ENCODE data around the gene AGRN. TPM values are rescaled to one million over a fixed set of nuclear protein-coding genes. Genes with fewer than 3 reads are reported as not detected.

The AGRN gene
- total and polyA plus RNA-seq, 4 donors = 1.8 to 22.4 (median 16.9) TPM

DNA sequence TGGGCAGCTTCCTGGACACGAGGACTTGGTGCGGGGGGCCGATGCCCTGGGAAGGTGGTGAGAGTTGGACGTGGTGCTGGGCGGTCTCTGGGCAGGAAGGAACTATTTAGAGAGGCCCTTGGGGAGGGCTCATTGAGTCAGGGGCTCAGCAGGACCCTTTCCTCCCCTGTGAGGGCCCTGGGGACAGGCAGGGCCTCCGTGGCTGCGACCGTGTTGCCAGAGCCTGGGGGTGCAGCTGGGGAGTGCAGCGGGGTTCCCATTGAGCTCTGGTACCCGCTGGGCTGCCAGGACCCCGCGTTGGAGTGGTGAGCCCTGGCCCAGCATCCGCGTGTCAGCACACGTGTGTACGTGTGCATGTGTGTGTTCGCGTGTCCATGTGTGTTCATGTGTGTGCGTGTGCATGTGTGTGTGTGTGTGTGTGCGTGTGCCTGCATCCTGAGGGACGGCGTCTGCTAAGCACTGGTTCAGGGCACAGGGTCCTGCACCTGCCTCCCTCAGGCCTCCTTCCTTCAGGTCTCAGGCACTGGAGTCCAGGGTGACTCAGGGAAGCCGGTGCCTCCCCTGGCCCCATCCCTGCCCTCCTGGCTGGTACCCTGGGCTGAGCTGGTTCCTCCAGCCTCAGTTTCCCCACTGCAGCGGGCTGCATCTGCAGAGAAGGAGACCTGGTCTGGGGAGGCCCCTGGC, 43.5 kb downstream of the AGRN start:
- 66% methylated on average over 24 of the region's 24 CpGs for WGBS
- H3K27me3 ChIP-seq (ENCODE audit: control insufficient read depth in 4 of 4, insufficient read depth in 4 of 4, low read length in 3 of 4) = peaks cover 0 to 16% (median 4%) of the 10 kb centered on the region in 4 donors
- peaks cover 8 to 19% (median 14%) of the 10 kb centered on the region in 4 donors for H3K4me1 ChIP-seq (ENCODE audit: control insufficient read depth in 4 of 4, insufficient read depth in 4 of 4, low read length in 3 of 4)
- no peaks in the 10 kb centered on the region for H3K9me3 ChIP-seq (ENCODE audit: control insufficient read depth in 4 of 4, low read length in 3 of 4)
- no peak overlapping the region for H3K27ac ChIP-seq (ENCODE audit: low read depth in 1 of 2, low read length in 2 of 2)
- no peaks in the 10 kb centered on the region for H3K36me3 ChIP-seq (ENCODE audit: control insufficient read depth in 4 of 4, insufficient read depth in 3 of 4, low read depth in 1 of 4, low read length in 3 of 4)
- H3K9ac ChIP-seq (ENCODE audit: low read depth in 1 of 2, low read length in 2 of 2) = no peak overlapping the region
- TF ChIP-seq, protein P1, sequence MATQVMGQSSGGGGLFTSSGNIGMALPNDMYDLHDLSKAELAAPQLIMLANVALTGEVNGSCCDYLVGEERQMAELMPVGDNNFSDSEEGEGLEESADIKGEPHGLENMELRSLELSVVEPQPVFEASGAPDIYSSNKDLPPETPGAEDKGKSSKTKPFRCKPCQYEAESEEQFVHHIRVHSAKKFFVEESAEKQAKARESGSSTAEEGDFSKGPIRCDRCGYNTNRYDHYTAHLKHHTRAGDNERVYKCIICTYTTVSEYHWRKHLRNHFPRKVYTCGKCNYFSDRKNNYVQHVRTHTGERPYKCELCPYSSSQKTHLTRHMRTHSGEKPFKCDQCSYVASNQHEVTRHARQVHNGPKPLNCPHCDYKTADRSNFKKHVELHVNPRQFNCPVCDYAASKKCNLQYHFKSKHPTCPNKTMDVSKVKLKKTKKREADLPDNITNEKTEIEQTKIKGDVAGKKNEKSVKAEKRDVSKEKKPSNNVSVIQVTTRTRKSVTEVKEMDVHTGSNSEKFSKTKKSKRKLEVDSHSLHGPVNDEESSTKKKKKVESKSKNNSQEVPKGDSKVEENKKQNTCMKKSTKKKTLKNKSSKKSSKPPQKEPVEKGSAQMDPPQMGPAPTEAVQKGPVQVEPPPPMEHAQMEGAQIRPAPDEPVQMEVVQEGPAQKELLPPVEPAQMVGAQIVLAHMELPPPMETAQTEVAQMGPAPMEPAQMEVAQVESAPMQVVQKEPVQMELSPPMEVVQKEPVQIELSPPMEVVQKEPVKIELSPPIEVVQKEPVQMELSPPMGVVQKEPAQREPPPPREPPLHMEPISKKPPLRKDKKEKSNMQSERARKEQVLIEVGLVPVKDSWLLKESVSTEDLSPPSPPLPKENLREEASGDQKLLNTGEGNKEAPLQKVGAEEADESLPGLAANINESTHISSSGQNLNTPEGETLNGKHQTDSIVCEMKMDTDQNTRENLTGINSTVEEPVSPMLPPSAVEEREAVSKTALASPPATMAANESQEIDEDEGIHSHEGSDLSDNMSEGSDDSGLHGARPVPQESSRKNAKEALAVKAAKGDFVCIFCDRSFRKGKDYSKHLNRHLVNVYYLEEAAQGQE (IDR thresholded peaks at IDR 0.05) = no peak
- TF ChIP-seq EGR1 (IDR thresholded peaks at IDR 0.05; ENCODE audit: low read depth in 2 of 2) = no peak
- no peak for TF ChIP-seq CTCF (IDR thresholded peaks at IDR 0.05; ENCODE audit: low read depth, low read length, missing input control)
- TF ChIP-seq RXRA (IDR thresholded peaks at IDR 0.05) = no peak
- no peak for TF ChIP-seq YY1 (IDR thresholded peaks at IDR 0.05)
- DNase-seq (ENCODE audit: low spot score) = no peak
- H3K4me3 ChIP-seq (ENCODE audit: low read depth in 1 of 3, low read length in 3 of 3) = no peak overlapping the region

DNA sequence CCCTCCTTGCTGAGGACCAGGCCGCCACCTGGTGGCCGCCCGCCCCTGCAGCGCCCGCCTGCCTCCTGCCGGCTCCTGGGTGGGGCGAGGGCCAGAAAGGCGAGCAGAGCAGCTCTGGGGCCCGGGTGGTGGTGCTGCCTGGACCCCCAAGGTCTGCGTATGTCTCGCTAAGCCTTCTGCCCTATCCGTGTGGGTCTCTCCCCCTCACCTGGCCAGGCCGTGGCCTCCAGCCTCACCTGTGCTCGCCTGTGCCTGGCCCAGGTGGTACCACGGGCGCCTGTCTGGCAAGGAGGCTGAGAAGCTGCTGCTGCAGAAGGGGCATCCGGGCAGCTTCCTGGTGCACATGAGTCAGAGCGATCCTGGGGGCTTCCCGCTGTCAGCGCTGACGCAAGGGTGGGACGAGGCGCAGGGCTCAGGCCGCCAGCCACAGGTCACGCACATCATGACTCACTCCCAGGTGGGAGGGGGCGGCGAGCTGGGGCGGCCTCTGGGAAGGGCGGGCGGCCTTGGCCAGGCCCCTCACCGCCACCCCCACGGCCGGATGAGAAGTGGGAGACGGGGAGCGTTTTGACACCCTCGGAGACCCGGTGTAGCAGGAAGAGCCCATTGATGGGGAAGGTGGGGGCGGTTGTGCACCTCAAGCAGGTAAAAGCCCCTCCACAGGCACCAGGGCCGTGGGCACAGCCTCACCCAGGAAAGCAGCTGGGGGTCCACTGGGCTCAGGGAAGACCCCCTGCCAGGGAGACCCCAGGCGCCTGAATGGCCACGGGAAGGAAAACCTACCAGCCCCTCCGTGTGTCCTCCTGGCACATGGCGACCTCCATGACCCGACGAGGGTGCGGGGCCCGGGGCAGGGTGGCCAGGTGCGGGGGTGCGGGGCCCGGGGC, 44.3 kb downstream of the AGRN start:
- Histone ChIP-seq H3K4me1 (ENCODE audit: control insufficient read depth in 4 of 4, insufficient read depth in 4 of 4, low read length in 3 of 4) (peaks cover 4 to 15% (median 11%) of the 10 kb centered on the region in 4 donors), H3K9ac (ENCODE audit: low read depth in 1 of 2, low read length in 2 of 2) (no peak overlapping the region), H3K27ac (ENCODE audit: low read depth in 1 of 2, low read length in 2 of 2) (no peak overlapping the region), H3K27me3 (ENCODE audit: control insufficient read depth in 4 of 4, insufficient read depth in 4 of 4, low read length in 3 of 4) (peaks cover 0 to 16% (median 4%) of the 10 kb centered on the region in 4 donors), H3K4me3 (ENCODE audit: low read depth in 1 of 3, low read length in 3 of 3) (no peak overlapping the region), H3K9me3 (ENCODE audit: control insufficient read depth in 4 of 4, low read length in 3 of 4) (no peaks in the 10 kb centered on the region), H3K36me3 (ENCODE audit: control insufficient read depth in 4 of 4, insufficient read depth in 3 of 4, low read depth in 1 of 4, low read length in 3 of 4) (no peaks in the 10 kb centered on the region)
- TF ChIP-seq HNF4G (IDR thresholded peaks at IDR 0.05) (no peak), CTCF (IDR thresholded peaks at IDR 0.05; ENCODE audit: low read depth, low read length, missing input control) (peak; percentile 83), RAD21 (IDR thresholded peaks at IDR 0.05) (peak; percentile 80 to 89), NR2F2 (IDR thresholded peaks at IDR 0.05) (no peak), HNF4A (conservative IDR thresholded peaks at IDR 0.05) (no peak)
- TF ChIP-seq, protein P2, sequence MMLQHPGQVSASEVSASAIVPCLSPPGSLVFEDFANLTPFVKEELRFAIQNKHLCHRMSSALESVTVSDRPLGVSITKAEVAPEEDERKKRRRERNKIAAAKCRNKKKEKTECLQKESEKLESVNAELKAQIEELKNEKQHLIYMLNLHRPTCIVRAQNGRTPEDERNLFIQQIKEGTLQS (IDR thresholded peaks at IDR 0.05) = no peak
- DNase-seq (ENCODE audit: low spot score) = peak; percentile 70
- 15% methylated on average over 50 of the region's 50 CpGs for WGBS
